Activated CD4-positive, alpha-beta T cell treated with anti-CD3 and anti-CD28 coated beads, Interleukin-2, amount 50 U/mL, for 1 hour (primary cell): ENCODE results near the gene CRYBB3.

ENCODE experiments used
- DNase-seq: peaks from one replicate; pipeline ENCODE4 v3.0.0-alpha.2; 2020

Gene CRYBB3

GRCh38 chr22:25199731-25200520 is at the start of gene CRYBB3:
Gene CRYBB3, plus strand, starts transcription at chr22:25199858. Its CDS starts 1,539 bp downstream, at chr22:25201397.
- DNase-seq, result no peak

- DNase-seq, result no peak
These were observed 45.5 kb upstream of the CRYBB3 start for GRCh38 chr22:25153961-25154666.

DNA sequence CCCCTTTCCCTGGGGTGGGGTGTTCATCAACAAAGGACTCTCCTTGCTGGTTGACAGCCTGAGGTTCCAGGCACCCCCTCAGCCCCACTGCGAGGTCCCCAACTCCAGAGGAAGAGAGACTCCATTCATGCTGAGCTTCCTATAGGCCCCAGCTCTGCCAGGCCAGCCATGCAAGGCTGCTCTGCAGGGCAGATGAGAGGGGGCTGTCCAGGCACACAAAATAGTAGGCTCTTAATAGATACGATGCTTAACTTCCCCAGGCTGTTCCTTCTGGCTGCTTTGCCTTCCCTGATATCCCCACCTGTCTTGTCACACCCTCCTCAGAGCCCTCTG is 45.0 kb upstream of the CRYBB3 start:
- no peak for DNase-seq

GRCh38 chr22:25156736-25157135 is 42.9 kb upstream of the CRYBB3 start:
- no peak for DNase-seq

DNA sequence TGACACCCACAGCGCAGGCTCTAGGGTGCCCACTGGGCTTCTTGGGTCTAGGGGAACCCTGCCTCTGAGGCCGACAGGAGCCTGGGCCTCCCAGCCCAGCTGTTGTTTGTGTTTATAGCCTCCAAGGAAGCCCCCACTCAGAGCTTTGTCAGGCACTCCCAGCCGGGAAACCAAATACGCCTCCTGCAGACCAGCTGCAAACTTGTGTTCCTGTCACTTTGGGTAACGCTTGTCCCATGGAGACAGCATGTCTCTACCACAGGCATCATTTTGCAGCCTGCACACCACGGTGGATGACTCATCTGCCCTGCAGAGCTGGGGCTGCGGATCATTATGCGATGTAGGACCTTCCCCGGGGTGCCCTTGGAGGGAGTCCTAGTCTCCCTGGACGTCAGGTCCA is 40.6 kb upstream of the CRYBB3 start:
- DNase-seq, result no peak

GRCh38 chr22:25160120-25160996 is 39.3 kb upstream of the CRYBB3 start:
- no peak for DNase-seq

GRCh38 chr22:25161017-25161915 is 38.4 kb upstream of the CRYBB3 start:
- no peak for DNase-seq

DNA sequence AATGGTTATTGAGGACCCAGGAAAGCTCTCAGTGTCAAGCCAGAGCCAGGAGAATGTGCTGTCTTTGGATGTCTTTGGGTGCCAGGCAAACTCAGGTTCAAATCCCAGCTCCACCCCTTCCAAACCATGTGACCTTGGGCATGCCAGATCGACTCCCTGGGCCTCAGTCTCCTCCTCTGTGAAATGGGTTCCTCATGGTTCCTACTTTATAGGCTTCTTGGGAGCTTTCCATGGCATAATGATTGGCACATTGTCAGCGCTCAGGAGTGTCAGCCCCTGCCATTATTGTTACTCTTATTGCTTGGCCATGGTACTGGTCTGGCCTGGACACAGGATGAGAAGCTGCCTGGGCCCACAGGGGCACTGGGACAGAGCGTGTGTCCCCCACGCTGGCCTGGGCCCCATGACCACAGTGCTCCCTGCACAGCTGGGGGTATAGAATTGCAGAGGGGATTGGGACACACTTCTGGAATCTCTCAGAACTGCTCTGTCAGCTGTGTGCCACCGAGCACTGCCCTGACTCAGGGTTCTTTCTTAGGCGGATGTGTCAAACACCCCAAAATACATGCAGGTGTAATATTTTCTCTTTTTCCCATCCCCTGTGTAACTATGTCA is 37.6 kb upstream of the CRYBB3 start:
- no peak for DNase-seq

DNA sequence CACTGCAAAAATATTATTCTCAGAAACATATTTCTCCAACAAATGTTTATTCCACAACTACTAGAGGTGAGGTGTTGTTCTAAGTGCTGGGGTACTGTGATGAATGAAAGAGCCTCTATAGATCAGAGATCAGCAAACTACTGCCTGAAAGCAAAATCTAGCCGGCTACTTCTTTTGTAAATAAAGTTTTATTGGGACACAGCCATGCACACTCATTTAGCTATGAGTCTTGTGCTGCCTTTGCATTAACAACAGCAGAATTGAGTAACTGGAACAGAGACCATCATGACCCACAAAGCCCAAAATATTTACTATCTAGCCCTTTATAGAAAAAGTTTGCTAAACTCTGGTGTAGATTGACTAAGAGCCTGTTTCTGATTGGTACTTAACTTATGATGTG is 37.1 kb upstream of the CRYBB3 start:
- DNase-seq, result no peak

GRCh38 chr22:25165785-25166184 is 33.9 kb upstream of the CRYBB3 start:
- DNase-seq, result no peak

DNA sequence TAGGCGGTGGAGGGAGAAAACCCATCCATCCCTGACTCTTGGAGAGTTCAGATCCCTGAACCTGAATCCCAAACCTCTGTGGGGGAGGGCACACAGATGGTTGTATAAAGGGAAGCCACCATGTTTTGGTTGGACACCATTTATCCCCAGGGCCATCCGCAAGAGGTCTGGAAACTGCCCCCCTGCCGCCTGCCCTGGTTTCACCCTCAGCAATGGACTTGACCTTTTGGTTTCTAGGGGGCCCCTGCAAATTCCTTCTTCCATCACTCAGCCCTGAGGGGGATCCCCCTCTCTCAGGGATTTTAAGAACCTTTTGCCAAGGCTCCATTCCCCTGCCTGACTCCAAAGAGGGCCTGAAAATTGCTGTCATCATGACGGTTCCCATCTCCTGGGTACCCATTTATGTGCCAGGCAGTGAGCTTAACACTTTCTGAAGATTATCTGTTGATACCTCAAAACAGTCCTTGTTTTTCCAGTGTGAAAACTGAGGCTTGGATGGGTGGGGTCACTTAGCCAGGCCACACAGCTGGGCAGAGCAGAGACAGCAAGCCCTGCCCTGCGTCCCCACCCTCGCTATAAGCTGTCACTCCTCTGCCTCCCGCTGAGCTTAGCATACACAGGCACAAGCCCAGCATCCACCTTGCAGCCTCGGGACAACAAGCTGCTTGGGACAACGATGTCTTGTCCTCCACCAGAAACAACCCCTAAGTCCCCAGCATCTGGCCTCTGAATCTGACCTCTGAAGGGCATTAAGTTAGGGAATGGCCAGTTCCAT is 33.2 kb upstream of the CRYBB3 start:
- DNase-seq, result no peak

GRCh38 chr22:25167082-25167481 is 32.6 kb upstream of the CRYBB3 start:
- DNase-seq, result no peak

DNA sequence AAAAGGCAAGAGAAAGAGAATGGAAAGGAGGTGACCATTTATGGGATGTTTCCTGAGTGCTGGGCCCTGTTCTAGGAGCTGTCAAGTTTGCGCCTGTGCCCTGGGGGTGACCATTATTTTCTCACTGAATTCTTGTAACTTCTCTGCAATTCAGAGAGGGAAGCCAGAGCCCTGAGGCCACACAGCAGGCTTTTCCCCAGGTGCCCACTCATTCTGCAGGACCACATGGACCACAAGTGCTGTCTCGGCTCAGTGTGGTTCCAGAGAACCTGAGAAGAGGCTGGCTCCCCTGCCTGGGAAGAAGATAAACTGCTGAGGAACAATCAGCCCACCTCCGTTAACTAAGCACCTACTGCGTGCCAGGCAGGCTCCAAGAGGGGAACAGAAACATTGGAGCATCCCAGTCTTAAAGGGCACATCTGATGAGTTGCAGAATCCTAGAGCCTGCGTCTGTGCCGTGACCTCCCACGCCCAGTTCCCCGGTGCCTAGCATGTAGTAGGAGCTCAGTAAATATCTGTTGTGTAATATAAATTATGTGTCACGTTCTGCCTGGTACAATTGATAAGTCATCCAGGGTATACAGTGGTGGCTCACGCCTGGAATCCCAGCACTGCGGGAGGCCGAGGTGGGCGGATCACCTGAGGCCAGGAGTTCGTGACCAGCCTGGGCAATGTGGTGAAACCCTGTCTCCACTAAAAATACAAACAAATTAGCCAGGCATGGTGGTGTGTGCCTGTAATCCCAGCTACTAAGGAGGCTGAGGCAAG is 31.6 kb upstream of the CRYBB3 start:
- no peak for DNase-seq

DNA sequence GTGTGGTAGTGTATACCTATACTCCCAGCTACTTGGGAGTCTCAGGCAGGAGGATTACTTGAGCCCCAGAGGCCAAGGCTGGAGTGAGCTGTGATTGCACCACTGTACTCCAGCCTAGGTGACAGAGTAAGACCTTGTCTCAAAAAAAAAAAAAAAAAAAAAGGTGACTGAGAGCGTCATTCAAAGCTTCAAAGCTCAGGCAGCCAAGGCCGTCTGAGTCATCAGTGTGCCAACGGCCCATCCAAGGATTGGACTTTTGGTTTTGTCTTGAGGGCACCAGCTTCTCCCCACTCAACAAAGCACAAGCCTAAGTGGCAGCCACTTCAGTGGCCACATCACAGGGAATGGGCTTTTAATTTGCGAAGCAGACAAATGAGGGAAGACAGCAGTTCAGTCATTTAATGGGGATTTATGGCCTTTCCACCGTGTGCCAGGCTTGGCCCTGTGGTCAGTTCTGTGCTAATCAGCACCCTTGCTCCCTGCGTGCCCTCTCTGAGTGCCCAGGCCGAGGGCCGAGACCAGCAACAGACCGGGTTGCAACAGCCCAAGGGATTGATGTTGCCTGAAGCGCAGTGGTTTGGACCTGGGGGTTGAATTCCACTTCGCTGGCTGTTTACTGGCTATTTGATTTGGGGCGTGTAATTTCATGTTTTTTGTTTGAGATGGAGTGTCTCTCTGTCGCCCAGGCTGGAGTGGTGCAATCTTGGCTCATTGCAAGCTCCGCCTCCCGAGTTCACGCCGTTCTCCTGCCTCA is 30.2 kb upstream of the CRYBB3 start:
- no peak for DNase-seq

- DNase-seq, result no peak
These were observed 29.2 kb upstream of the CRYBB3 start for GRCh38 chr22:25170426-25170980.

- peak; percentile 31 for DNase-seq
These were observed 27.5 kb upstream of the CRYBB3 start for GRCh38 chr22:25172153-25172552.

- no peak for DNase-seq
These were observed 25.3 kb upstream of the CRYBB3 start for GRCh38 chr22:25174156-25174887.

- no peak for DNase-seq
These were observed 24.7 kb upstream of the CRYBB3 start for GRCh38 chr22:25174888-25175411.
